Esophagus (tissue), 2 donors: ENCODE data around the gene BUD13. TPM values are rescaled to one million over a fixed set of nuclear protein-coding genes. Genes with fewer than 3 reads are reported as not detected.
"Not testable (repeated sequence)": the region's sequence is repeated elsewhere in the genome, so short reads cannot be mapped to it uniquely, and the experiment has no call there.

Experiments
- H3K27ac ChIP-seq, 2 donors: one replicate each; pipeline ENCODE4 v1.5.1; 2013; ENCODE audit warnings: low read depth in 2 of 2, mild to moderate bottlenecking in 2 of 2, inconsistent platforms in 1 of 2, low read length in 1 of 2, moderate library complexity in 1 of 2
- H3K27me3 ChIP-seq, 2 donors: one replicate each; pipeline ENCODE4 v1.6.1; 2013; ENCODE audit warnings: low read length in 2 of 2, control low read depth in 1 of 2, mild to moderate bottlenecking in 1 of 2; ENCODE audit not compliant: insufficient read depth in 2 of 2, control insufficient read depth in 1 of 2
- H3K36me3 ChIP-seq, 2 donors: one replicate each; pipeline ENCODE4 v1.6.1; 2013; ENCODE audit warnings: low read length in 1 of 2; ENCODE audit not compliant: control insufficient read depth in 2 of 2, insufficient read depth in 2 of 2
- H3K4me1 ChIP-seq, 2 donors: one replicate each; pipeline ENCODE4 v1.6.1; 2013; ENCODE audit warnings: low read length in 1 of 2; ENCODE audit not compliant: control insufficient read depth in 2 of 2, insufficient read depth in 2 of 2
- H3K4me3 ChIP-seq, 2 donors: one replicate each; pipeline ENCODE4 v1.5.1; 2013; ENCODE audit warnings: low read length in 2 of 2, mild to moderate bottlenecking in 2 of 2, low read depth in 1 of 2, moderate library complexity in 1 of 2
- H3K9me3 ChIP-seq, 2 donors: one replicate each; pipeline ENCODE4 v1.6.1; 2013; ENCODE audit warnings: mild to moderate bottlenecking in 2 of 2, low read depth in 1 of 2, low read length in 1 of 2, moderate library complexity in 1 of 2; ENCODE audit not compliant: control insufficient read depth in 2 of 2, insufficient read depth in 1 of 2
- WGBS, 2 donors: extraction: QIAGEN DNeasy Blood & Tissue Kit; methylation state at CpG; one replicate each; pipeline ENCODE4 v1.1.7; 2013; 5-methylcytosine and 5-hydroxymethylcytosine counted together
- polyA plus RNA-seq, 2 donors: library from polyadenylated mRNA; stranded (reverse); fragments of 200-250 nt; gene quantifications; one replicate each; pipeline ENCODE4 v1.2.3, GENCODE V29; 2013
- donor health status: healthy with polysubstance abuse.
- donor health status: Bipolar disorder and iron deficiency.

BUD13 gene
- polyA plus RNA-seq, 2 donors: 9.6 to 11.4 TPM

DNA sequence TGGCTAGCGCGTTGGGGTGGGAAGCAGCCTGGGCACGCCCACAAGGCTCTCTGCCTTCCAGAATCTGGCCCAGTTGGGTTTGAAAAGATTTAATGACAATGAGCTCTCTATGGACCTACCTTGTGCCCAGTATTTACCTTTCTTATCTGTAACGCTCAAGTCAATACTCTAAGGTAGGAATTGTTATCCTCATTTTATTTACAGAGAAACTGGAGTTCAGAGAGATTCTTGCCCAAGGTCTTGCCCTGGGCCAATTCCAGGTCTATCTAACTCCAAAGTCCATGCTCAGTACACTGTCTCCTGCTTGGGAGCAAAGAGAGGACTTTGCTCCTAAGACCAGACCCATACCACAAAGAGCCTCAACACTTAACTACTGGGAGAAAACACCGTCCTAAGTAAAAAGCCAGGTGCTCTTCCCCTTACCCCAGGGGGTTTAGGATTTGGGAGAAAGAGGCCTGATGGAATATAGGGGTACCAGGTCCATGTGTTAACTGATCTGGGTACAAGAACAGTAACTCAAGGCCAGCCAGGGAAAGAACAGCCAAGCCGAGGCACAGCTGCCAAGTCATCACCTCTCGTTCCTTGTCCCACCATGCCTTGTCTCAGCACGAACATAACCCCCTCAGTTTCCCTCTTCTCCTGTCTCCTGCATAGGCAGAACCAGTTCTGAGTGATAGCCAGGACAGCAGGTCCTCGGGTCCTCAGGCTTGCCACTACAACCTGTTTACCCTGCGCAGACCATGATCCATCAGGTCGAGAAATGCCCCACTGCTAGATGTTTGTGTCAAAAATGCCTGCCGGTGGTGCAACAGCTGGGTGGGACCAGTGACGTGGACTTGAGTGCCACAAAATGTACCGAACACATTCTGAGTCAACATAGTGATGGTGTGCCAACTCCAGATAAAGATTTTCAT is 35.7 kb upstream of the BUD13 start:
- Histone ChIP-seq H3K9me3 (no peaks in the 10 kb centered on the region), H3K27ac (no peak overlapping the region), H3K27me3 (no peaks in the 10 kb centered on the region), H3K4me1 (no peaks in the 10 kb centered on the region), H3K36me3 (no peaks in the 10 kb centered on the region), H3K4me3 (no peak overlapping the region)
- WGBS, 2 donors: 57 to 66% methylated on average over 14 of the region's 14 CpGs

DNA sequence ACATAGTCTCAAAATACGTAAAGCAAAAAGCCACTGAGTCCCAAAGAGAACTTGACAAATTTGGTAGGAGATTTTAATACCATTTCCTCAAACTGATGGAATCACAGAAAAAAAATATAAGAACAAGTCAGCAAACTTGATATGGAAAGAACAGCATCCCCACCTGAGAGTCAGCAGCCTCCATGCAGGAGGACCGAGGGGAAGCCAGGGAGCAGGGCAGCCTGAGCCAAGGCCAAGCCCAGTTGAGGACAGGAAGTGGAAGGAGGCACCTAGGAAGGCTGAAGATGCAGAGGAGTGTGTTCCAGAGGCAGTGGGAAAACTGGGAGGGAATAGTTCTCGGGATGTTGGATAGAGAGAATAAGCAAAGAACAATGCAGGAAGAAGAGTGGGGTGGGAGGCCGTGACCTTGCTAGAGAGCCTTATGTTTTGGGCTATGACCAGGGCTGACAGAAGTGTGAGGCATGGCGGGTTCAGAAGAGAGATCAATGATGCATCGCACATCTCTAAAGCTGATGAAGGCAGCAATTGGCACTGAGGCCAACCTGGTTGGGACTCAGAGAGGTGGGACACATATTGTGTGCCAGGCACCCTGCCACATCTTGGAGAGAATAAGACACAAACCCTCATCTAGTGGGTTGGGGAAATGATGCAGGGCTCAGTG is 34.9 kb upstream of the BUD13 start:
- H3K27ac ChIP-seq: no peak overlapping the region
- H3K9me3 ChIP-seq: no peaks in the 10 kb centered on the region
- no peaks in the 10 kb centered on the region for H3K27me3 ChIP-seq
- 83 to 86% methylated on average over 6 of the region's 6 CpGs for WGBS, 2 donors
- H3K36me3 ChIP-seq: no peaks in the 10 kb centered on the region
- no peaks in the 10 kb centered on the region for H3K4me1 ChIP-seq
- no peak overlapping the region for H3K4me3 ChIP-seq

DNA sequence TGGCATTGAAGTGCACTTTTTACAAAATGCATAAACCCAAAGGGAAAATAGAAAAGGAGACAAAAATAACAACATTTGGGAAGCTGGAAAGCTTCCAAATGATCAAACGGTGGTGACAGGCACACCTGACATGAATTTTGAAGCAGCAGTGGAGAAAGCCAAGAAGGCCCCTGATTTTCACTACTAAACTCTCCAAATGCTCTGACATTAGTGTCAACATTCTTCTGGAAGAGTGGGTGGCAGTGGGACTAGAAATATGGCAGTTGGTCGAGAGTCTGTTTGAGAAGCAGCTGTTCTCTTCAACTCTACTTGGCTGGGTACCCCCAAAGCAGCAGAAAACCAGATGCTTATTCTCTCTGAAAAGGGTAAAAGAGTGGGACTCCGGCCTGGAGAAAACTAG is 31.2 kb upstream of the BUD13 start:
- no peaks in the 10 kb centered on the region for H3K27me3 ChIP-seq
- H3K9me3 ChIP-seq: no peaks in the 10 kb centered on the region
- WGBS, 2 donors: 59 to 64% methylated on average over 3 of the region's 3 CpGs
- no peaks in the 10 kb centered on the region for H3K4me1 ChIP-seq
- no peak overlapping the region for H3K4me3 ChIP-seq
- H3K27ac ChIP-seq: no peak overlapping the region
- no peaks in the 10 kb centered on the region for H3K36me3 ChIP-seq

DNA sequence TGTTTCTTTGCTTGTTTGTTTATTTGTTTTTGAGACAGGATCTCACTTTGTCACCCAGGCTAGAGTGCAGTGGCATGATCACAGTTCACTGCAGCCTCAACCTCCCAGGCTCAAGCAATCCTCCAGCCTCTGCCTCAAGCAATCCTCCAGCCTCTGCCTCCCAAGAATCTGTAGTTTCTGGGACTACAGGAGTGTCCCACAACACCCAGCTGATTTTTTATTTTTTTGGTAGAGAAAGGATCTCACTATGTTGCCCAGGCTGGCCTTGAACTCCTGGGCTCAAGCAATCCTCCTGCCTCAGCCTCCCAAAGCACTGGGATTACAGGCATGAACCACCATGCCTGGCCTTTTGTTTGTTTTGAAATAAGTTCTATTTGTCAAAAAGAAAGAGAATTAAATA is 28.9 kb upstream of the BUD13 start:
- not testable (repeated sequence) for H3K4me1 ChIP-seq, H3K27me3 ChIP-seq, H3K36me3 ChIP-seq

DNA sequence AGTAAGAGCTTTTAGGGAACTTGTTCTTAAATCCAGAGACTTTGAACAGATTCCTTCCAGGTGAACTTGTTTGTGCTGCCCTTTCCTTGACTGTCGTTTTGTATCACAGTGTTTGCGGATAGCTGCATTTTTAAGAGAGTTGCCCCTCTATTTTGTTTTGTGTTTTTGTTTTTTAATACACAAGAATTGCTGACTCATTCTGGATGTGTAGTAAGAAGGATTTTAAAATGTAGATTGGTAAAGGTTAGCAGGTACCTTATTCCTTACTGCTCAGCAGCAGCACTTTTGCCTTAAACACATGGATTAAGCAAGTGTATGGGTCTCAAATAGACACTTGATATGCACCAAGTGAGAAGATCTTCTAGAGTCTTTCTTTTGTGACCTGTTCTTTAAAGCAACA is 27.8 kb upstream of the BUD13 start:
- H3K9me3 ChIP-seq: no peaks in the 10 kb centered on the region
- no peaks in the 10 kb centered on the region for H3K27me3 ChIP-seq
- 89 to 90% methylated on average over 2 of the region's 2 CpGs for WGBS, 2 donors
- no peaks in the 10 kb centered on the region for H3K4me1 ChIP-seq
- H3K4me3 ChIP-seq: no peak overlapping the region
- H3K36me3 ChIP-seq: no peaks in the 10 kb centered on the region
- no peak overlapping the region for H3K27ac ChIP-seq

More for the DNA sequence above, 28.9 kb upstream of the BUD13 start:
- H3K4me3 ChIP-seq, H3K9me3 ChIP-seq, H3K27ac ChIP-seq: not testable (repeated sequence)

DNA sequence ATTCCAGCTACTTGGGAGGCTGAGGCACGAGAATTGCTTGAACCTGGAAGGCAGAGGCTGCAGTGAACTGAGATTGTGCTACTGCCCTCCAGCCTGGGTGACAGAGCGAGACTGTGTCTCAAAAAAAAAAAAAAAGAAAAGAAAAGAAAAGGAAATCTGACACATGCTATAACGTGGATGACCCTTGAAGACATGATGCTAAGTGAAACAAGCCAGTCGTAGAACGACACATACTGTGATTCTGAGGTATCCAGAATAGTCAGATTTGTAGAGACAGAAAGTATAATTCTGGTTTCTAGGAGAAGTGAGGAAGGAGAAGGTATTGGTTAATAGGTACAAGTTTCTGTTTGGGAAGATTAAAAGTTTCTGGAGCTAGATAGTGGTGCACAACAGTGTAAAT is 25.6 kb upstream of the BUD13 start:
- Histone ChIP-seq H3K27me3 (no peaks in the 10 kb centered on the region), H3K4me3 (no peak overlapping the region), H3K4me1 (no peaks in the 10 kb centered on the region), H3K27ac (no peak overlapping the region), H3K36me3 (no peaks in the 10 kb centered on the region), H3K9me3 (no peaks in the 10 kb centered on the region)
- WGBS, 2 donors: 77 to 78% methylated on average over 5 of the region's 5 CpGs

DNA sequence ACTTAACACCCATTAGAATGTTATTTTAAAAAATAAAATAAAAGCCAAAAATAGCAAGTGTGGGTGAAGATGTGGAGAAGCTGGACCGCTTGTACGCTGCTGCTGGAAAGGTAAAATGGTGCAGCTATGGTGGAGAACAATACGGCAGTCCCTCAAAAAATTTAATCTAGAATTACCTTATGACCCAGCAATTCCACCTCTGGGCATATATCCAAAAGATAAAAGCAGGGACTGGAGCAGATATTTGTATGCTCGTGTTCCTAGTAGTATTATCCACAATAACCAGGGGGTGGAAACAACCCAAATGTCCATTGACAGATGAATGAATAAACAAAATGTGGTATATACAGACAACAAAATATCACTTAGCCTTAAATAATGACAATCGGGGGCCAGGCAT is 25.0 kb upstream of the BUD13 start:
- no peaks in the 10 kb centered on the region for H3K27me3 ChIP-seq
- H3K36me3 ChIP-seq: no peaks in the 10 kb centered on the region
- no peak overlapping the region for H3K4me3 ChIP-seq
- no peaks in the 10 kb centered on the region for H3K9me3 ChIP-seq
- H3K27ac ChIP-seq: no peak overlapping the region
- 74 to 90% methylated on average over 5 of the region's 5 CpGs for WGBS, 2 donors
- no peaks in the 10 kb centered on the region for H3K4me1 ChIP-seq

DNA sequence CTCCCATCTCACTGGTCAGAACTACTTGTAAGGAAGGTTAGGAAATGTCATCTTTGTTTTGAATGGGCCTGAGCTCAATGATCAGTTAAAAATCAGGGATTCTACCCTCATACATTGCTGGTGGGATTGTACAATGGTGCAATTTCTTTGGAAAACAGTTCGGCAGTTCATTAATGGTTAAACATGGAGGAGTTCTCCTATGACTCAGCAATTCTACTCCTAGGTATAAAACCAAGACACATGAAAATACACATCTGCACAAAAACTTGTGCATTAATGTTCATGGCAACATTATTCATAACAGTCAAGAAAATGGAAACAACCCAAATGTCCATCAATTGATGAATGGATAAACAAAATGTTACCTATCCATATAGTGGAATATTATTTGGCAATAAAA is 23.8 kb upstream of the BUD13 start:
- H3K27me3 ChIP-seq: no peaks in the 10 kb centered on the region
- peaks cover 0 to 3% of the 10 kb centered on the region in 2 donors for H3K4me1 ChIP-seq
- no peak overlapping the region for H3K4me3 ChIP-seq
- no peak overlapping the region for H3K27ac ChIP-seq
- WGBS, 2 donors: 79 to 93% methylated on average over 1 of the region's 1 CpG
- no peaks in the 10 kb centered on the region for H3K36me3 ChIP-seq
- H3K9me3 ChIP-seq: no peaks in the 10 kb centered on the region

DNA sequence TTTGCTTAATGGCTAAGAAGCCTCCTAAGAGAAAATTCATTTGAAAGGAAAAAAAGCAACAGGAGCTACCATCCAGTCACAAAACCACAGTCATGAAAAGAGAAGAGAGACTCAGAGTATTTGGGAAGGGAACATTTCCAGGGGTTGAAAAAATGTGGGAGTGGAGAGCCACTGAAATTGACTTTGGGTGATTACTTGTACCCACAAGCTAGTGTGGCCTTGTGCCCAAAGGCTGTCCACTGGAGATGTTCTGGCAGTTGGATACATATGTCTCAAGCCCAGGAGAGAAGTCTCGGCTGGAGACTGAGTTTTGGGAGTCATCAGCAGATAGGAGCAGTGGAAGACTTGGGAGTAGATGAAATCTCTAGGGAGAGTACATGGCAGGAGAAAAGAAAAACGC is 22.1 kb upstream of the BUD13 start:
- no peak overlapping the region for H3K27ac ChIP-seq
- no peaks in the 10 kb centered on the region for H3K36me3 ChIP-seq
- no peak overlapping the region for H3K4me3 ChIP-seq
- no peaks in the 10 kb centered on the region for H3K9me3 ChIP-seq
- no peaks in the 10 kb centered on the region for H3K27me3 ChIP-seq
- H3K4me1 ChIP-seq: peaks cover 0 to 7% of the 10 kb centered on the region in 2 donors
- WGBS, 2 donors: 83 to 89% methylated on average over 2 of the region's 2 CpGs

DNA sequence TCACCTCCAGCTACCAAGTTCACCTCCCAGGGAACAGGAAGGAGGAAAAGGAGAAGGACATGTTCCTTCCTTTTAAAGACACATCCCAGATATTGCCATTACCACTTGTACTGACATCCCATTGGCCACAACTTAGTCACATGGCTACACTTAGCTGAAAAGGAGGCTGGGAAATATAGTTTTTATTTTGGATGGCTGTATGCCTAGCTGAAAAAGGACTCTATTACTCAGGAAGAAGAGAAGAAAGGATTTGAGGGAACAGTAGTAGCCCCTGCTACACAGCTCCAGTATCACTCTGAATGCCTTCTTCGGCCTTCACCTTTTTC is 20.9 kb upstream of the BUD13 start:
- H3K27me3 ChIP-seq: no peaks in the 10 kb centered on the region
- WGBS, 2 donors: 100% methylated on average over 1 of the region's 1 CpG
- H3K9me3 ChIP-seq: no peaks in the 10 kb centered on the region
- H3K27ac ChIP-seq: no peak overlapping the region
- H3K4me3 ChIP-seq: no peak overlapping the region
- H3K36me3 ChIP-seq: no peaks in the 10 kb centered on the region
- H3K4me1 ChIP-seq: peaks cover 1 to 7% of the 10 kb centered on the region in 2 donors
